GM18519 (cell line): ENCODE measurements around the gene KMT2C.
"Not testable (repeated sequence)": the region's sequence is repeated elsewhere in the genome, so short reads cannot be mapped to it uniquely, and the experiment has no call there.

ENCODE experiments used
- ATAC-seq: cut with Tn5 transposase; IDR thresholded peaks from one replicate; pipeline ENCODE4 v1.9.1; 2021; ENCODE audit warnings: mild to moderate bottlenecking, moderate library complexity; ENCODE audit not compliant: unreplicated experiment, low FRiP score

KMT2C gene

GRCh38 chr7:152442330-152442835 is 6.6 kb upstream of the KMT2C start:
- ATAC-seq: no peak

GRCh38 chr7:152441810-152442209 is 6.0 kb upstream of the KMT2C start:
- not testable (repeated sequence) for ATAC-seq

- not testable (repeated sequence) for ATAC-seq
These were observed 5.4 kb upstream of the KMT2C start for GRCh38 chr7:152441168-152441567.

- ATAC-seq: not testable (repeated sequence)
These were observed 2.2 kb upstream of the KMT2C start for GRCh38 chr7:152438017-152438416.

GRCh38 chr7:152436931-152437575 is 1.2 kb upstream of the KMT2C start:
- ATAC-seq: not testable (repeated sequence)

GRCh38 chr7:152436111-152436930 is 518 bp upstream of the KMT2C start:
- peak; percentile 34 for ATAC-seq

GRCh38 chr7:152434511-152435383 is 1.1 kb downstream of the KMT2C start:
- peak; percentile 27 for ATAC-seq

- ATAC-seq: peak; percentile 19
These were observed 1.9 kb downstream of the KMT2C start for GRCh38 chr7:152433721-152434490.

- ATAC-seq: not testable (repeated sequence)
These were observed 3.1 kb downstream of the KMT2C start for GRCh38 chr7:152432735-152433134.

GRCh38 chr7:152430854-152431253 is 4.9 kb downstream of the KMT2C start:
- ATAC-seq: no peak

- ATAC-seq: not testable (repeated sequence)
These were observed 5.7 kb downstream of the KMT2C start for GRCh38 chr7:152430118-152430517.

- ATAC-seq: no peak
These were observed 11.3 kb downstream of the KMT2C start for GRCh38 chr7:152424348-152425108.

- ATAC-seq: no peak
These were observed 11.8 kb downstream of the KMT2C start for GRCh38 chr7:152423991-152424347.

GRCh38 chr7:152423171-152423570 is 12.6 kb downstream of the KMT2C start:
- not testable (repeated sequence) for ATAC-seq

GRCh38 chr7:152420950-152421349 is 14.9 kb downstream of the KMT2C start:
- not testable (repeated sequence) for ATAC-seq

- no peak for ATAC-seq
These were observed 16.1 kb downstream of the KMT2C start for GRCh38 chr7:152419473-152420429.

GRCh38 chr7:152414779-152415178 is 21.0 kb downstream of the KMT2C start:
- no peak for ATAC-seq

- no peak for ATAC-seq
These were observed 24.4 kb downstream of the KMT2C start for GRCh38 chr7:152411389-152411788.
